HG02840 (cell line): ENCODE results near the gene ITGB5.

Experiments
- ATAC-seq: cut with Tn5 transposase; IDR thresholded peaks from one replicate; pipeline ENCODE4 v1.9.1; 2021; ENCODE audit warnings: mild to moderate bottlenecking, moderate library complexity, moderate number of reproducible peaks; ENCODE audit not compliant: unreplicated experiment, low FRiP score

Gene ITGB5

DNA sequence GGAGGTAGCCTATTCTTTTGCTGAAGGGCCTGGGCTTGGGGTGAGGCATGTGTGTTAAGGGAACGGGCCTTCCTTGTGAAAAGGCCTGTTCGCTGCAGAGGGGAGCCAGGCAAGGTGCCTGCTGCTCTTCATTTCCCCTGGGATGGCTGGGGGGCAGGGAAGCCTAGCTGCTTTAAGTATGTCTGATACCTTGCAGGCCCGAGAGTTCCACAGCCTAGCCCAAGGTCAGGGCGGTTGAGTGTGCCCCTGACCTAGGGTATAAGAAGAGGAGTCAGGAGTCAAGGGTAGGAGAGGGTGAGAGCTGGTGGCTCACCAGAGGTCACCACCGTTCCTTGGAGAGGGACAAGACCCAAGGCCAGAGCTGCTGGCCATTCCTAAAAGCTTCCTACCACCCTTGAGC lies 110.3 kb downstream of the ITGB5 start:
- ATAC-seq = no peak

DNA sequence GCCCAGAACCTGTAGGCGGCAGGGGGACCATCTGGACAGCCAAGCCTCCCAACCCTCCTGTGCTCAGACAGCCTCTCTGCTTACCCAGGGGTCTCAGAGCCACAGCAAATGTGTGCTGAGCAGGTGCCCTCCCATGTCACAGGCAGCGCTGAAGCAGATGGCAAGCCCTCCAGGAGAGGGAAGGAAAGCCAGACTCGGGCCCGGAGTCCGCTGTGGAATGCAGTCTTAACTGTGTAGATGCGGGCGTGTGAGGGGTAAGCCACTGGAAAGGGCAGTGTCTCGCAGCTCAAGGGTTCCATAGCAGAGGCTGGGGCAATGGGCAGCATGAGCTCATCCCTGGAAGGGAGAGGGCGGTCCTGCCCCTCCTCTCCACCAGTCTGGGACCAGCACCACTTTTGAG lies 111.3 kb downstream of the ITGB5 start:
- ATAC-seq = no peak

DNA sequence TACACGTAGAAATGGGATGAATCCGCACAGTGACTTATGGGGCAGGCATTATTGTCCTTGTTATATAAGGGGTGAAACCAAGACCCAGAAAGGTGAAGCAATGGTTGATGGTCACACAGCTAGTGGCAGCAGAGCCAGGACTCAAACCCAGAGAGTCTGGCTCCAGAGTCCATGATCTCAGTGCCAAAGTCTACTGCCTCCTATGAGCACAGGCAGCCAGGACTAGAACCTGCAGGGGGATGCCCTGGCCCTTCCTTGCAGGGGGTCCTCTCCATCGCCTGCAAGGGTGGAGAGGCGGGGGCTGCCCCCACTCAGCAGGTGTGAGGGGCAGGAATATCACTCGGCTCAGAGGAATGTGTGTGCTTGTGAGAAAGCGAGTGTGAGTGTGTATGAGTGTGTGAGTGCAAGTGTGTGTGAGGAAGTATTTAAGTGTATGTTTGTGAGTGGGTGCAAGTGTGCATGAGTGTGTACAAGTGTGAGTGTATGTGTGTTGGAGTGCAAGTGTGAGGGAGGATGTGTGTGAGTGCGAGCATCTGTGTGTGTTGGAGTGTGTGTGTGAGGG lies 112.2 kb downstream of the ITGB5 start:
- ATAC-seq = no peak

DNA sequence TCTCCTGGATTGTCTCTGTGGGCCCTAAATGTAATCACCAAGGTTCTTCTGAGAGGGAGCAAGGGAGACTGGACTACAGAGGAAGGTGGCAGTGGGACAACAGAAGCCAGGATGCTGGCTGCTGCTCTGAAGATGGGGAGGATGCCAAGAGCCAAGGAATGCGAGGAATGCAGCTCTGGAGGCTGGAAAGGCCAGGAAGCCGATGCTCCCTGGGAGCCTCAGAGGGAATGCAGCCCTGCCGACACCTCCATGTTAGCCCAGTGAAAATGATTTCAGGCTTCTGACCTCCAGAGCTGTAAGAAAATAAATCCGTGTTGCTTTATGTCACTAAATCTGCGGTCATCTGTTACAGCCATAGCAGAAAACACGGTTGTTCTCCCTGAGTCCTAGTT lies 112.8 kb downstream of the ITGB5 start:
- no peak for ATAC-seq

DNA sequence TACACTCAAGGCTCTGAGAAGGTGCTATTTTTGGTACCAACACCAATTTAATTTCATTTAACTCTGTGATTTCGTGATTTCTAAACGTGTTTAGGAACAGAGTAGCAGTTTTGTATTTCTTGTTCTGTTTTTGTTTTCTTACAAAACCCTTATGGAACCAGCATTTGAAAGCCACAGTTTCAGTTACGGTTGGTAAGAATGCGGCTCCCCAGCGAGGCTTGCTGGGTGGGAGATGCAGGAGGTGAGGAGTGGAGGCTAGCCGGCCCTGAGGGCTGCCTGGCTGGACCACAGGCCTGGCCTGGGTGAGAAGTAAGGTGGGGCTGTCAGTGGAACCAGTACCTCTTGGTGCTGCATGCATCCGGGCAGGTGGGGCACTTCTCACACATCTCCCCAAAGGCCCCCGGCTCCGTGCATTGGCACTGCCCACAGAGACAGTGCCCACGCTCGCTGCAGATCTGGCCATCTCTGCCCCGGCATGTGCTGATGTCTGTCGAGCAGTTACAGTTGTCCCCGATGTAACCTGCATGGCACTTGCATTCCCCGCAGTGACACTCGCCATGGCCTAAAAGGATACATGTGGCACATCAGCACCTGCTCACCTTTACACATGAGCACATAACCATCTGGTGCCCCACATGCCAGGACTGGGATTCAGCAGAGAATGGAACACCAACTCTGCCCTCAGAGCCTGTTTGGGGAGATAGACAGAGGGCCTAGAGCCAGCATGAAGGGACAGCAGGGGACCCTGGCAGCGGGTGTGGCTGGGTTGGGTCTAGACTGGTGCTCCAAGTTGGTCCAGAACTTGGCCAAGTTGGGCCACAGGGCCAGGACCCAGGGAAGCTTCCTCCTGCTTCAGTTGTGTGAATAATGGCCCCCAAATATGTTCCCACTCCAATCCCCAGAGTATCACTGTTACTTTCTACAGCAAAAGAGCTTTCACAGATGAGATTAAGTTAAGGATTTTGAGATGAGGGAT lies 113.5 kb downstream of the ITGB5 start:
- ATAC-seq = no peak

DNA sequence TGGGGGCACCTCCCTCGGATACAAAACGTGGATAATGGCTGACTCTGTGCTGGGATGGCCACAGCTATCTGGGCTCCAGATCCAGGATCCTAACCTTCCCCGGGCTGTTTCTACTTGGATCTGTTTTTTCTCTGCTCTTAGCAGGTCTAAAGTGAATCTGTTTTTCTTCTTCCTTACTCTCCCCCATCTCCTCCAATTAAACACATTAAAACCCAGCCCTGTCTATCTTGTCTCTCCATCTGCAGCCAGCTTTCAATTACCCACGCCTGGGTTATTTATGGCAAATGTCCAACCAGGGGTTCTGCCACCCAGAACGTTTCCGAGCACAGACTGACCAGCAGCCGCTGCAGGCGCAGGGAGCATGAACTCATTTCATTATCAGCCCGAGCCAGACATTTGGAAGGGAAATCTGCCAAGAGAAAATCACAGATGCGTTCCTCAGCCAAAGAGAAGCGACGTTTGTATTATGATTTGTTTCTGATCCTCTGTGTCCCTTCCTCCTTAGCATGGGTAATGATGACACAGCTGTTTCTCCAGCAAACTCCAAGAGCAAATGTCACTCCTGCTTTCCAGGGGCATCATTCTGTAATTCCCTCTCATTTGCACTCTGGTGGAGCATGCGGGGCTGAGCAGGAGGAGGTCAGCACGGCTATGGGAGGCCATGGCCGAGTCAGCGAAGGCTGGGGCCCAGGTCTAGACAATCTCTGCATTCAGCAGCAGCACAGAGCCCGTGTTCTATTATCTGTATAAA lies 114.9 kb downstream of the ITGB5 start:
- ATAC-seq = no peak

DNA sequence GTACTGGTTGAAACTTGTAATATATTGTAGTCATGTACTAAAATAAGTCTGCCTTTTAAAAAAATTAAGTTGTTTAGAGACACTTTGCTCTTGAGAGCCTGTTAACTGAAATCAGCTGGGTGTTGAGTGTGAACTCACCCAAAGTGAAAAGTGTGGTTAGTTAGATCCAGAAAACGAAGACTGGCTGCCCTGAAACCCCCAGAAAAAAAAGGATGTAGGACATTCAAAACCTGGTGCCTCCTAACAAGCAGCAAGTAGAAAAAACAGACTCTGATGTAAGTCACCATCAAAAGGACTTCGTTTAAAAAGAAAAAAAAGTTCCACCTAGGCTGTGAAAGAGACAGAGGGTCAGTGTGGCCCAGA lies 116.1 kb downstream of the ITGB5 start:
- no peak for ATAC-seq

DNA sequence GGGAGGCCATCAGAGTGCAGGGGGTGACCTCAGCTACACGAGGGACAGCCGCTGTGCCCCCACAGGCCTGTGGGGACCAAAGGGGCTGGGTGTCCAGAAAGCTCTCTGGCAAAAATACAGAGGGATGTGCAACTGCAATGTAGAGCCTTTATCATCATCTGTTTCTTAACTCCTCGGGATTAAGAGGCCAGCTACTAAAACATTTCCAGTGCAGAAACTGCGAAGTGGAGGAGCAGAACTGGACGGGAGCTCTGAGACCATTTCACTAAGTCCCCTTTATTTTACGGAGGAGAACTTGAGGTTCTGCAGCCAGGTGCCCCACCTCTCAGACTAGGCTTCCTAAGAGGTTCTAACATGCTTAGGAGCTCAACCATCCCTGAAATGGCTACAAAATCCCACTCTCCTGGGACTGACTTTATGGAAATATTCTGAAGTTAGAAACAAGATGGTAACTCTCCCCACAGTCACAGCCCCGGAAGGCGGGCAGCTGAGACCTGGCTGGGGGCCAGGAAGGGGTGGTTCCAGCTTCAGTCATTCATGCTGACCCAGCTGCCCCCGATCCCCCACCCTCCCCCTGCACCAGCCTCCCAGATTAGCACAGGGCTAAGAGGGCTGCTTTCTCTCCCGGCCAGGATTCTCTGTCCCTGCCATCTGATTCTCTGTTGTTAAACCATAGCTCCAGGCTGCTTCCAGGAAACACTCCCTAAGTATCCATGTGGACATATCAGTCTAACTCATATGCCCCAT lies 116.7 kb downstream of the ITGB5 start:
- ATAC-seq = no peak

DNA sequence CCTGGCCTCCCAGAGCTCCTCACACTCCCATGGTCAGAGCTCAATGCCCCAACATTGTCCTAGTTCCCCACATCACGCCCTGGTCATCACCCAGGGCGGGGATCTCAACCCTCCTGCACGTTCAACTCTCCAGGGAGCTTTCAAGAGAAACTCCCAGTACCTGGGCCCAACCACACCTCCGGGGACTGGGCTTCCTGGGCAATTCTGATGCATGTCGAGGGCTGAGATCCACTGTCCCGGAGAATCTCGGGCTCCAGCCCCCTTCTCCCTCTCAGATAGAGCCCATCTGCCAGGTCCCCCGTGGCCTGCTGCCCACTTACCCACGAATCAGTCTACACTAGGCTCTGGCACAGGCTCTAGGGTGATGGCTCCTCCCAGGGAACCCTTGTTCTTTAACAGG lies 117.7 kb downstream of the ITGB5 start:
- ATAC-seq = no peak

DNA sequence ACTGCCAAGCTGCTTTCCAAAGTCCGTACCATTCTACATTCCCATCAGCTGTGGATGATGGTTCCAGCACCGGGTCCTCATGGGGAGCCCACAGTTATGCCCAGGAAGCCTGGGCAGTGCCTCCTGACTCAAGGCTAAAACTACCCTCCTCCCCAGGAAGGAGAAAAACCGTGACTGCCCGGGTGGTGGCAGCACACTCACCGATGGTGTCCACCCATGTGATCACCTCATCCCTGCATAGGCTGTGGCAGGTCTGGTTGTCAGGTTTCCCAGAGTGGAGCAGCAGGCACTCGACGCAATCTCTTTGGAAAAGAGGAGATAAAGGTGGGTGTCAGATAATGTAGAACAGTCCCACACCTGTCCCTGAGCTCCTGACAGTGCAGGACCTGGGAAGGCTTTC lies 118.4 kb downstream of the ITGB5 start:
- ATAC-seq = no peak

DNA sequence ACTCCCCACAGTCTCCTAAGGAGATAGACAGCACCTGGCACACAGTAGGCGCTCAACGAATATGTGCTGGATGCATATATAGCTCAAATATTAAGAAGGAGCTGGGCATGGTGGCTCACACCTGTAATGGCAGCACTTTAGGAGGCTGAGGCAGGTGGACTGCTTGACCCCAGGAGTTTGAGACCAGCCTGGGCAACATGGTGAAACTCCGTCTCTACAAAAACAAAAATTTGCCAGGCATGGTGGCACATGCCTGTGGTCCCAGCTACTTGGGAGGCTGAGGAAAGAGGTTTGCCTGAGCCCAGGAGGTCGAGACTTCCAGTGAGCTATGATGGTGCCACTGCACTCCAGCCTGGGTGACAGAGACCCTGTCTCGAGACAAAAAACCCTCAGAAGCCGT lies 119.5 kb downstream of the ITGB5 start:
- ATAC-seq = no peak

DNA sequence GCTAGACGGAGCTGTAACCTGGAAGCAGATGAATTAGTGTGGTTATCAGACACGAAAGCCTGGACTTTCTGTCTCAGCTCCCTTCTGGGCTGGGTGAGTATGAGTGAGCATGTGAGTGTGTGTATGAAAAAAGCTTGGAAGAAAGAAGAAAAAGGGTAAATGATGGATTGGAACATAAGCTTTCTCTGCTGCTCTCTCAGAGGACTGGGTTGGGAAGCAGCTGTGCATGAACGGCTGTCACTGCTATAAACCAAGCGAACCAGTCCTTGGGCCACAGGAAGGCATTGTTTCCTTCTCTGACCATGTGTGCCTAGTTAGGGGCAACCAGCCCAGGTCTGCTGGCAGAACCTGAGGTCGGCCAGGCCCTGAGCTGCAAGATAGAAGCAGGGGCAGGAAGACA lies 119.9 kb downstream of the ITGB5 start:
- no peak for ATAC-seq

DNA sequence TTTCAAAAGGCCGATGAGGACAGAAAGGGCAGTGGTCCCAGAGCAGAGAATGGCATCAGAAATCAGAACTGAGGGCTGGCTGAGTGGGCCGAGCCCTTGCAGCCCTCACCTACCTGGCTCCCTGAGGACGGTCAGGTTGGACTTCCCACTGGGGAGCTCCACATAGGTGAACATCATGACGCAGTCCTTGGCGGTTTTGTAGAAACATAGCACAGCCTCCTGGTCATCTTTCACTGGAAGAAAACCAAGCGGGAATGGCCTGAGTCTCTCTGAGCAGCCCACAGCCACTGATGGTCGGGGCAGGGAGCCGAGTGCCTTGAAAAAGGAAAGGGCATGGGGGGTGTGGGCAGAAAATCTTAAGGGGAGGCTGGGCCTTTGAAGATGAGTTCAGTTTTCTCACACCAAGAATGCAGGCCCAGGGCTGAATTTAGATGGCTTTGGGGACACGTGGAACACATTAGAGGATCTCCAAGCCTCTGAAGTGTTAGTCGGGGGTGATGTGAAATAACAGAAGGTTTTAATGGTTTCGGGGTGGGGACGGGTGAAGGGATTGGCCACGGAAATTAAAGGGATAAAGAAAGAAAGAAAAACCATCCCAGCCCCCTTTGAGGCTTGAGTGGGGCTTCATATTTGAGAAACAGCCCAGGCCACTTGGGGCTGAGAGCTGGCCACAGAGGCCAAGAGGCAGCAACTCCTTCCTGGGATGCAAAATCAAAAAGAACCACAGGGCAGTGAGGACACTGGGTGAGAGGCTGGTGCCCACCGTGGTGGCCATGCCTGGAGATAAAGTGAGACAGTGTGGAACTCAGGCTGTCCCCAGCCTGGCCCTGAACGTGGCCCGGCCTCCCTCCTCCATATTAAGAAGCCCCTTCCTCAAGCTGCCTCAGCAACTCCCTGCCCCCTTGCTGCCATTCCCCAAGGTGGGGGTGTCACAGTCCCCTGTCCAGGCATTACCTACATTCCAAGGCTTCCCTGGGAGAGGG lies 120.8 kb downstream of the ITGB5 start:
- ATAC-seq = no peak

DNA sequence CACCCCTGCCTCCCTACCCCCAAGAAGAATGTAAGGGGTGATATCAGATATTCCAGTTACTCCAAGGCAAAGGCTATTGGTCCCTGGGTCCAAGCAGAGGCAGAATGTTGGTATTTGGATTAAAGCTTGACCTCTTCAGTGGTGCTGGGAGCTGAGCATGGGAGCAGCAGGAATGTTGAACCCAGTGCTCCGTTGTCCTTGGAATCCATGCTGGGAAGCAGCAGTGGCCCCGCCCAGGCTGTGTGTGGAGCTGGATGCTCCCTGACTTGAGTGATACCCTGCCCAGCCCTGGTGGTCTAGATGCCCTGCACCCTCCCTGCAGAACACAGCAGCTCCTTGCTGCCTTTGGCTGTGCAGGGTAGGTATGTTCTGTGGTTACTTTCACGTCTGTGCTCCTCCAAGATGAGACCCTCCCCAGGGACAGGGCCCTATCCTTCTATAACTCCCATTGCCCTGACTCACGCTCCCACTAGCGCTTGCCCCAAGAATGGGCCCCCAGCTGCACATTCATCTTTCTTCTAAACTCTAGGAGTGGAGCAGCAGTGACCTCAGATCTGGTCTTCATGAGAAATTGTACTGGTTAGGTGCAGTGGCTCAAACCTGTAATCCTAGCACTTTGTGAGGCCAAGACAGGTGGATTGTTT lies 121.8 kb downstream of the ITGB5 start:
- ATAC-seq = no peak

DNA sequence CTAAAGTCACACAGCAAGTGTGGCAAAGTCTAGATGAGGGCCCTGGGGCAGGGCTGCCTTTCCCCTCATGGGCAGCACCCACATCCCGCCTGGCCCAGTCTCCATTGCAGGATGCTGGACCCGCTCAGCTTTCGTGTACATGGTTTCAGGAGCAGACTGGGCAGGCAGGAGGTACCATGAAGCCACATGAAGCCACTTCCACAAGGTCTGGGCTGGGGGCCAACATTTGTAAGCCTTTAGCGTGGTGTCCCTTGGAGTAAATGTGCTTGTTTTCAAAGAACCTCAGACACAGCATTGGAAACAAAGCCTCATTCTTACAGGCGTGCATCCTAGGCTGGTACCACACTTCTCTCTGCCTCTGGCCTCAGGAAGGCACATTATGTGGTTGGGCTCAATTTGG lies 122.4 kb downstream of the ITGB5 start:
- no peak for ATAC-seq

DNA sequence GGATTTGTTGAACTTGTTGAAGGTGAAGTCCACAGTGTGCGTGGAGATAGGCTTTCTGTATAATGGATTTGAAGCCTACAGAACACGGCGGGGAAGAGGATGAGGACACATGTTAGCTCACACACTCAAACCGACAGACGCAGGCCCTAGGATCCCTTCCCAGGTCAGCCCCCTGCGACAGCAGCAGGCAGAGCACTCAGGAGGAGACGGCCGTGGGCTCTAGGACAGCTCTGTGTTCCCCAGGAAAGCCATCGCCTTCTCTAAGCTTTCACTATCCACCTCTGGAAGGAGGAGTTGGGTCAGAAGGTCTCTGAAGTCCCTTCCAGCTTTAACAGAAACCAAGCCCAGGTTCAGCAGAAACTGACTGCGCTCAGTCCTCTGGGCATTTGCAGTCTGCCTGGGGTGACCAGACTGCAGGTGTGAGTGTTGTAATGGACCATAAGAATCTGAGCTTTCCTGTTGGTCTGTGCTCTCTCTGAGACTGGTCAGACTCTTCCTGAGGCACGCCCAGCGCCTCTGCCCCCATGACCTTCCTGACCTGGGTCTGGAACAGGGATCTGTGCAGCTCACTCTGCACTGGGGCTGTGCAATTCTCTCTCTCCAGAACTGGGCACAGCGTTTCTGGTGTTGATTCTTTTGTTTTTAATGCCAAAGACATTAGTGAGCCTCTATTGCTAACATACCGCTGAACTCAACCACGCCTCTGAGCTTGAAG lies 123.4 kb downstream of the ITGB5 start:
- ATAC-seq = no peak

DNA sequence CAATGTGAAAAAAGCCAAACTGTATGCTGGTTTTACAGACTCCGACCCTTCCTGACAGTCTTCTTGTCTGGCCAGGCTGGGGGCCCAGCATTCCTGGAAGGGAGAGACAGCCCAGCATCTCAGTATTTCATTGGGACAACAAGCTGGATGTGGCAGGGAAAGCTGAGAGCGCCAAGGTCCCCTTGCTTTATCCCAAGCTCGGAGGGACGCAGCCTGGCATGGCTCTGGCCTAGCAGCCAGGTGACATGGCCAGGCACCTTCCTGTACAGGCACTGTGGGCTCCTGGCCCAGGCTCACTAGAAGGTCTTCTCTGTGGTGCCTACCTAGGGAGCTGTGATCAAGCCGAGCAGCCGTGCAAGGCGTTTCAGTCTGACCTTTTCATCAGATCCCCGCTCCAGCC lies 124.0 kb downstream of the ITGB5 start:
- no peak for ATAC-seq

DNA sequence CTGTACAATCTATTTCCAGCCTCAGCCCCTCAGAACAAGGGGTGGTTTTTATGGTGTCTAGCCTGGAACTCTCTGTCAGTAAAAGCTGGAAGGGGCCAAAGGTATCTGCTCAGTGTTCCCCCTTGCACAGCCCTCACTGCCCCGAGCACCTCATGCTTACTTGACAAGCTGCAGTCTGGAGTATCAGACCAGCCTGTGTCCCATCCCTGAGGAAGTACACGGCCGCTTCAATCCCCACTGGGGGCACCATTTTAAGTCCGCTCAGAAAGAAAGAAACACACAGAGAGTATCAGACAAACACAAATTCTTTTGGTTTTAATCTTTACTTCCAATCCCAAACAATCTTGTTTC lies 124.5 kb downstream of the ITGB5 start:
- no peak for ATAC-seq
